MM.1S (cell line): ENCODE data around the gene REST.

Experiments
- EZH2 ChIP-seq: fragments of 300-600 bp; sonication (generic); optimal IDR thresholded peaks from 2 replicates; pipeline ENCODE3; 2017; ENCODE audit warnings: low read depth, mild to moderate bottlenecking, antibody characterized with exemption, low read length, mixed read lengths
- EZH2phosphoT487 ChIP-seq: fragments of 300-600 bp; sonication (generic); IDR thresholded peaks from 2 replicates; pipeline ENCODE4 v1.6.1; 2018; ENCODE audit warnings: antibody characterized with exemption, low read length

GRCh38 chr4:56914336-56914735 lies 6.6 kb downstream of the REST start:
- no peak for TF ChIP-seq EZH2
- TF ChIP-seq EZH2phosphoT487 = no peak
